OCI-LY7 (cell line): ENCODE results near the gene KHDRBS2.

Experiments used
- CTCF ChIP-seq: fragments of 200-600 bp; sonication (generic); conservative IDR thresholded peaks from 2 replicates; pipeline ENCODE4 v1.5.1; 2014; ENCODE audit warnings: mild to moderate bottlenecking, antibody characterized with exemption, low read length, moderate library complexity, mixed read lengths
- EZH2phosphoT487 ChIP-seq: fragments of 200-600 bp; sonication (generic); IDR thresholded peaks from 2 replicates; pipeline ENCODE4 v1.6.1; 2018; ENCODE audit warnings: low read depth, borderline replicate concordance, mild to moderate bottlenecking, mixed run types, antibody characterized with exemption, low read length, moderate library complexity, mixed read lengths

DNA sequence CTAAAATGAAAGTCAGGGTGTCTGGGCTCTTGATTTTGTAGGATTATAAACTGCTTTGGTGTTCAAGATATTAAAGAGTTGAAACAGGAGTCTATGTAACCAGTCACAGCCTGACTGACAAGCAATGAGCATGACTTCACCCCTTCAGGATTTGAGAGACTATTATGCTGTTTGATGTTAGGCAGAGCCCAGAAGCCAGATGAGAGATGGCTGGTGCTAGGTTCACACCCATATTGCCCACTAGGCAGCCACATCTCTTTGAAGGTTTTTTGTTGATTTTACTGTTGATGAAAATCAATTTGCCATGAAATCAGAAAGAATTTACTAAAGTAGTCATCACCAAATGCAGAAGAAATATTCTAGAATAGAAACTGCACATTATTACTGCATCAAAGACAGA lies 243.6 kb downstream of the KHDRBS2 start:
- TF ChIP-seq CTCF, result no peak
- no peak for TF ChIP-seq EZH2phosphoT487
